Measurements from ENCODE around the gene CDK5. TPM values are rescaled to one million over a fixed set of nuclear protein-coding genes. Genes with fewer than 3 reads are reported as not detected.

CDK5 gene
- total RNA-seq, 1 experiment from 2014 or later: 23.8 TPM

DNA sequence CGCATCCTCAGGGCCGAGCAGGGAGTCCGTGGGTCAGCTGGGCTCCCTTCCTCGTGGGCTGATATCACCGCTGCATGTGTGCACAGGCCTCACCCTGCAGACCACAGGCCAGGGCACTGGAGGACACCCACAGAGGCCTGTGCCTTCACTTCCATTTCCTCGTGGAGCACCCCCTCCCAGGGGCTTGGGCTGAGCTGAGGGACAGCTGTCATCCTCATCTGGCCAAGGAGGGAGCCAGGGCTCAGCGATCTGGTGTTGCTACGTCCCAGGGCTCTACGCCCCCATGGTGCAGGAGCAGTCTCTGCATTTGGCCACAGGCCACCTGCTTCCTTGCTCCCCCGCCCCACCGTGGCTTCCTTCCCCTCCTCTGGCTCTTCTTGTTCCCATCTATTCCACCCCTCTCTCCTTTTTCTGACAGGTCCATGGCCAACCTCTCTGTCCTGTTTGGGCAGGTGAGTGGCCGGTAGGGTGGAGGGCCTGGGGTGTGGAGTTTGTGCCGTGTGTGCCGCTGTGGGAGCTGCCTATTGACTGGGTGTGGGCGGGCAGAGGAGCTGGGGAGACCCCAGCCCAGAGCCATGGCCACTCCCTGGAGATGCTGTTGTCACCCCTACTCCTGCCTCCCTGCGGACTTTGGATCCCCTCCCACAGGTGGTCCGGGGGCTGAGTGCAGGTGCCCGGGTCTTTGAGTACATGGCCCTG lies 17.7 kb downstream of the CDK5 start:
- ChIA-PET POLR2A (no interaction called here), CTCF (no interaction called here)
- no peaks in the 10 kb centered on the region for H3K36me3 ChIP-seq (ENCODE audit: control insufficient read depth, insufficient read depth, low read length)
- TF ChIP-seq, protein P1, sequence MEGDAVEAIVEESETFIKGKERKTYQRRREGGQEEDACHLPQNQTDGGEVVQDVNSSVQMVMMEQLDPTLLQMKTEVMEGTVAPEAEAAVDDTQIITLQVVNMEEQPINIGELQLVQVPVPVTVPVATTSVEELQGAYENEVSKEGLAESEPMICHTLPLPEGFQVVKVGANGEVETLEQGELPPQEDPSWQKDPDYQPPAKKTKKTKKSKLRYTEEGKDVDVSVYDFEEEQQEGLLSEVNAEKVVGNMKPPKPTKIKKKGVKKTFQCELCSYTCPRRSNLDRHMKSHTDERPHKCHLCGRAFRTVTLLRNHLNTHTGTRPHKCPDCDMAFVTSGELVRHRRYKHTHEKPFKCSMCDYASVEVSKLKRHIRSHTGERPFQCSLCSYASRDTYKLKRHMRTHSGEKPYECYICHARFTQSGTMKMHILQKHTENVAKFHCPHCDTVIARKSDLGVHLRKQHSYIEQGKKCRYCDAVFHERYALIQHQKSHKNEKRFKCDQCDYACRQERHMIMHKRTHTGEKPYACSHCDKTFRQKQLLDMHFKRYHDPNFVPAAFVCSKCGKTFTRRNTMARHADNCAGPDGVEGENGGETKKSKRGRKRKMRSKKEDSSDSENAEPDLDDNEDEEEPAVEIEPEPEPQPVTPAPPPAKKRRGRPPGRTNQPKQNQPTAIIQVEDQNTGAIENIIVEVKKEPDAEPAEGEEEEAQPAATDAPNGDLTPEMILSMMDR (IDR thresholded peaks at IDR 0.05; ENCODE audit: insufficient read depth in 1 of 2, low read depth in 1 of 2, low read length in 1 of 2, severe bottlenecking in 1 of 2, unreplicated experiment in 1 of 2): no peak
- no peaks in the 10 kb centered on the region for H3K9me3 Mint-ChIP-seq (ENCODE audit: unreplicated experiment)
- H3K4me3 Mint-ChIP-seq (ENCODE audit: unreplicated experiment): no peak overlapping the region
- H3K9me3 ChIP-seq: no peaks in the 10 kb centered on the region
- BruUV-seq (replicated peaks): no TSS peak
- H3K4me1 ChIP-seq: peaks cover 12% of the 10 kb centered on the region
- intact Hi-C loops (cut with micrococcal nuclease; ENCODE audit: unreplicated experiment): no loop called here
- no peaks in the 10 kb centered on the region for H3K27me3 Mint-ChIP-seq (ENCODE audit: insufficient read depth, unreplicated experiment)
- no peak for DNase-seq
- H3K36me3 Mint-ChIP-seq (ENCODE audit: insufficient read depth, unreplicated experiment): peaks cover 6% of the 10 kb centered on the region
- H3K27me3 ChIP-seq (replicated peaks; ENCODE audit: control insufficient read depth, insufficient read depth, low read length): no peaks in the 10 kb centered on the region; the same call in 1 of the 2 replicates
- no peak overlapping the region for H3K4me3 ChIP-seq (ENCODE audit: low read depth, low read length)
- peak overlapping the region; percentile 33 for H3K27ac Mint-ChIP-seq (ENCODE audit: unreplicated experiment)
- peaks cover 5% of the 10 kb centered on the region for H3K4me1 Mint-ChIP-seq (ENCODE audit: low read depth, unreplicated experiment)

DNA sequence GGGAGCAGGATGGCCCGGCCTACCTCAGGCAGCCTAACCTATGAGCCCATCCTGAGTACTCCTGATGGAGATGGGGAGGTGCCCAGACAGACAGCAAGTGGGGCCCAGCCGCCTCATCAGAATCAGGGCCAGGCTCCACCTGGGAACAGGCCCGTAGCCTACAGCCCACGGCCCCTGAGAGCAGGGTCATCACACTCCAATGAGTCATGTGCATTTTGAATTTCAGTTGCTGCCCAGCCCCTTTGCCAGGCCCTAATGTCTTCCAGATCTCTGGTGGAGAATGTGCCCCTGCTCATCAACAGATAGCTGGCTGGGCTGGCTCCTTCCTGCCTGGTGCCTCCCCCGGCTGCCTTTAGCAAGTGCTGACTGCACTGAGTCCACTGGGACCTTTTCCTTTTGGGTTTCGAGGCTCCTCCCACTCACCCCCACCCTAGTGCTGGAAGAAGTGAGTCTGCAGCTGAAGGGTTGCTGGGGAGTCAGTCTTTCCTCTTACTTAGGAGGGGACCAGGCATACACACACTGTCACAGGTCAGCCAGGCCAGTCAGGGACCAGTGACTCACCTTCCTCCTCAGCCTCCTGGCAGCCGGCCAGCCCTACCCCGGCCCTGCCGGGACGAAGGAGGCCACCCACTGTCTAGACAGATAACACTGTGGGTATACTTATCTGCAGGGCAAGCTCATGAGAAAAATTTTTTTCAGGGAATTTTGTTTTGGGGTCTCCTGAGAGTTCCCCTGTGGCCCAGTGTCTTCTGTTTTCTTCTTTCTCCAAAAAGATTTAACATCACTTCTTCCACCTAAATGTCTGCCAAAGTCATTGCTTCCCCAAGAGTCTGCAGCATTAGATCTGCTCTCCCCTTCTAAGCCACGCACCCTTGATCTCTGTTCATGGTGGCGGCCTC lies 18.5 kb downstream of the CDK5 start:
- H3K4me1 ChIP-seq: peaks cover 12% of the 10 kb centered on the region
- Mint-ChIP-seq H3K4me1 (ENCODE audit: low read depth, unreplicated experiment) (peaks cover 5% of the 10 kb centered on the region), H3K9me3 (ENCODE audit: unreplicated experiment) (no peaks in the 10 kb centered on the region), H3K27me3 (ENCODE audit: insufficient read depth, unreplicated experiment) (no peaks in the 10 kb centered on the region), H3K4me3 (ENCODE audit: unreplicated experiment) (no peak overlapping the region), H3K36me3 (ENCODE audit: insufficient read depth, unreplicated experiment) (peaks cover 6% of the 10 kb centered on the region), H3K27ac (ENCODE audit: unreplicated experiment) (peak overlapping the region; percentile 33)
- no peak overlapping the region for H3K4me3 ChIP-seq (ENCODE audit: low read depth, low read length)
- POLR2A ChIA-PET: no interaction called here
- TF ChIP-seq, protein P1 (IDR thresholded peaks at IDR 0.05; ENCODE audit: insufficient read depth in 1 of 2, low read depth in 1 of 2, low read length in 1 of 2, severe bottlenecking in 1 of 2, unreplicated experiment in 1 of 2): no peak
- CTCF ChIA-PET: no interaction called here
- intact Hi-C loops (cut with micrococcal nuclease; ENCODE audit: unreplicated experiment): no loop called here
- BruUV-seq (replicated peaks): no TSS peak
- DNase-seq: peak; percentile 43 to 71
- no peaks in the 10 kb centered on the region; the same call in 1 of the 2 replicates for H3K27me3 ChIP-seq (replicated peaks; ENCODE audit: control insufficient read depth, insufficient read depth, low read length)
- H3K9me3 ChIP-seq: no peaks in the 10 kb centered on the region
- H3K36me3 ChIP-seq (ENCODE audit: control insufficient read depth, insufficient read depth, low read length): no peaks in the 10 kb centered on the region

DNA sequence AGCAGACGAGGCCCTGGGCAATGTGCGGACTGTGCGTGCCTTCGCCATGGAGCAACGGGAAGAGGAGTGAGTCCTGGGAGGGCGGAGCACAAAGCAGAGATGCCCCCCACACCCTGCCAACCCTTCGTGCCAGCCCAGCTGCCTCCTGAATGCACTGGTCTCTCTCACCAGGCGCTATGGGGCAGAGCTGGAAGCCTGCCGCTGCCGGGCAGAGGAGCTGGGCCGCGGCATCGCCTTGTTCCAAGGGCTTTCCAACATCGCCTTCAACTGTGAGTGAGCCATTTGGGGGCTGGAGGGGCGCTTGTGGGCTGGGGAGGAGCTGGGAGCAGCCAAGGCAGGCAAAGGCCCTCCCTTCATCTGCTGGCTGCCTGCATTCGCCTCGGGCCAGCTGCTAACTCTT lies 21.8 kb downstream of the CDK5 start:
- peaks cover 6% of the 10 kb centered on the region for H3K36me3 Mint-ChIP-seq (ENCODE audit: insufficient read depth, unreplicated experiment)
- Histone ChIP-seq H3K36me3 (ENCODE audit: control insufficient read depth, insufficient read depth, low read length) (no peaks in the 10 kb centered on the region), H3K4me3 (ENCODE audit: low read depth, low read length) (no peak overlapping the region), H3K9me3 (no peaks in the 10 kb centered on the region), H3K27me3 (replicated peaks; ENCODE audit: control insufficient read depth, insufficient read depth, low read length) (no peaks in the 10 kb centered on the region), H3K4me1 (peaks cover 12% of the 10 kb centered on the region)
- H3K27me3 Mint-ChIP-seq (ENCODE audit: insufficient read depth, unreplicated experiment): no peaks in the 10 kb centered on the region
- H3K4me3 Mint-ChIP-seq (ENCODE audit: unreplicated experiment): no peak overlapping the region
- CTCF ChIA-PET: no interaction called here
- BruUV-seq (replicated peaks): no TSS peak
- H3K4me1 Mint-ChIP-seq (ENCODE audit: low read depth, unreplicated experiment): peaks cover 5% of the 10 kb centered on the region
- no peaks in the 10 kb centered on the region for H3K9me3 Mint-ChIP-seq (ENCODE audit: unreplicated experiment)
- no peak for DNase-seq
- peak overlapping the region; percentile 42 for H3K27ac Mint-ChIP-seq (ENCODE audit: unreplicated experiment)
- intact Hi-C loops (cut with micrococcal nuclease; ENCODE audit: unreplicated experiment): no loop called here
- TF ChIP-seq, protein P1 (IDR thresholded peaks at IDR 0.05; ENCODE audit: insufficient read depth in 1 of 2, low read depth in 1 of 2, low read length in 1 of 2, severe bottlenecking in 1 of 2, unreplicated experiment in 1 of 2): no peak
- POLR2A ChIA-PET: no interaction called here
